MG63 (cell line): ENCODE results near the gene NDUFS3. TPM values are rescaled to one million over a fixed set of nuclear protein-coding genes. Genes with fewer than 3 reads are reported as not detected.
A peak's percentile ranks its signal among the peaks of the same experiment; 100 is the strongest.

Experiments
- DNase-seq: peaks from one replicate; pipeline ENCODE4 v3.0.0-alpha.2; 2020
- H3K27me3 ChIP-seq: fragments of 250-450 bp; sonication (Bioruptor Pico); 2 replicates; pipeline ENCODE4 v1.5.1; 2020; ENCODE audit warnings: mild to moderate bottlenecking, moderate library complexity
- H3K36me3 ChIP-seq: fragments of 250-450 bp; sonication (Bioruptor Pico); 2 replicates; pipeline ENCODE4 v1.5.1; 2020; ENCODE audit warnings: mild to moderate bottlenecking, moderate library complexity
- H3K4me3 ChIP-seq: fragments of 250-450 bp; sonication (Bioruptor Pico); 2 replicates; pipeline ENCODE4 v1.5.1; 2020; ENCODE audit warnings: mild to moderate bottlenecking, moderate library complexity
- H3K9me3 ChIP-seq: fragments of 250-450 bp; sonication (Bioruptor Pico); 2 replicates; pipeline ENCODE4 v1.5.1; 2020; ENCODE audit warnings: mild to moderate bottlenecking, moderate library complexity
- total RNA-seq: library from RNA; depleted of rRNA; stranded (reverse); fragments of >200 nt; shearing (Covaris generic); gene quantifications from 2 replicates; pipeline ENCODE4 v1.2.3, GENCODE V29; 2014; ENCODE audit warnings: low replicate concordance; rRNA removed

The NDUFS3 gene
- total RNA-seq, 1 experiment from 2014 or later, result 109 TPM

- Histone ChIP-seq H3K36me3 (no peaks in the 10 kb centered on the region), H3K4me3 (no peak overlapping the region), H3K9me3 (no peaks in the 10 kb centered on the region), H3K27me3 (no peaks in the 10 kb centered on the region; the same call in 1 of the 2 replicates)
- DNase-seq, result no peak
Observed at GRCh38 chr11:47599902-47600301, 21.0 kb downstream of the NDUFS3 start.

- Histone ChIP-seq H3K9me3 (no peaks in the 10 kb centered on the region), H3K36me3 (no peaks in the 10 kb centered on the region), H3K27me3 (no peaks in the 10 kb centered on the region), H3K4me3 (no peak overlapping the region)
- no peak for DNase-seq
Observed at GRCh38 chr11:47603295-47603694, 24.4 kb downstream of the NDUFS3 start.

GRCh38 chr11:47605921-47606320 is 27.0 kb downstream of the NDUFS3 start:
- no peak overlapping the region for H3K4me3 ChIP-seq
- no peaks in the 10 kb centered on the region for H3K9me3 ChIP-seq
- no peak for DNase-seq
- H3K27me3 ChIP-seq, result no peaks in the 10 kb centered on the region
- H3K36me3 ChIP-seq, result no peaks in the 10 kb centered on the region

- H3K27me3 ChIP-seq, result no peaks in the 10 kb centered on the region
- no peaks in the 10 kb centered on the region for H3K36me3 ChIP-seq
- no peak overlapping the region for H3K4me3 ChIP-seq
- no peak for DNase-seq
- no peaks in the 10 kb centered on the region for H3K9me3 ChIP-seq
Observed at GRCh38 chr11:47606731-47607130, 27.9 kb downstream of the NDUFS3 start.

GRCh38 chr11:47607380-47607779 is 28.5 kb downstream of the NDUFS3 start:
- Histone ChIP-seq H3K4me3 (no peak overlapping the region), H3K36me3 (no peaks in the 10 kb centered on the region), H3K27me3 (no peaks in the 10 kb centered on the region), H3K9me3 (no peaks in the 10 kb centered on the region)
- peak; percentile 94 for DNase-seq

- Histone ChIP-seq H3K27me3 (no peaks in the 10 kb centered on the region), H3K36me3 (no peaks in the 10 kb centered on the region), H3K9me3 (no peaks in the 10 kb centered on the region), H3K4me3 (no peak overlapping the region)
- DNase-seq, result no peak
Observed at GRCh38 chr11:47609675-47610074, 30.8 kb downstream of the NDUFS3 start.

GRCh38 chr11:47611348-47611794 is 32.5 kb downstream of the NDUFS3 start:
- H3K36me3 ChIP-seq, result peaks cover 4% of the 10 kb centered on the region; the same call in 1 of the 2 replicates
- H3K4me3 ChIP-seq, result no peak overlapping the region
- H3K27me3 ChIP-seq, result no peaks in the 10 kb centered on the region
- H3K9me3 ChIP-seq, result no peaks in the 10 kb centered on the region
- no peak for DNase-seq

GRCh38 chr11:47615249-47615648 is 36.4 kb downstream of the NDUFS3 start:
- H3K9me3 ChIP-seq, result no peaks in the 10 kb centered on the region
- H3K36me3 ChIP-seq, result peaks cover 35% of the 10 kb centered on the region
- H3K27me3 ChIP-seq, result no peaks in the 10 kb centered on the region
- no peak for DNase-seq
- no peak overlapping the region for H3K4me3 ChIP-seq

- Histone ChIP-seq H3K36me3 (peaks cover 41% of the 10 kb centered on the region), H3K4me3 (no peak overlapping the region), H3K27me3 (no peaks in the 10 kb centered on the region), H3K9me3 (no peaks in the 10 kb centered on the region)
- DNase-seq, result peak; percentile 39
Observed at GRCh38 chr11:47616726-47617416, 38.0 kb downstream of the NDUFS3 start.

GRCh38 chr11:47617417-47617809 is 38.5 kb downstream of the NDUFS3 start:
- no peaks in the 10 kb centered on the region for H3K9me3 ChIP-seq
- H3K36me3 ChIP-seq, result peaks cover 45% of the 10 kb centered on the region
- no peak for DNase-seq

GRCh38 chr11:47620836-47621378 is 42.0 kb downstream of the NDUFS3 start:
- DNase-seq, result no peak
- Histone ChIP-seq H3K36me3 (peaks cover 60% of the 10 kb centered on the region), H3K9me3 (no peaks in the 10 kb centered on the region), H3K4me3 (no peak overlapping the region), H3K27me3 (no peaks in the 10 kb centered on the region)

More at GRCh38 chr11:47617417-47617809, 38.5 kb downstream of the NDUFS3 start:
- Histone ChIP-seq H3K27me3 (no peaks in the 10 kb centered on the region), H3K4me3 (no peak overlapping the region)

- Histone ChIP-seq H3K27me3 (no peaks in the 10 kb centered on the region), H3K9me3 (no peaks in the 10 kb centered on the region), H3K36me3 (peaks cover 60% of the 10 kb centered on the region), H3K4me3 (no peak overlapping the region)
- DNase-seq, result no peak
Observed at GRCh38 chr11:47626234-47626633, 47.4 kb downstream of the NDUFS3 start.

GRCh38 chr11:47628026-47628425 is 49.2 kb downstream of the NDUFS3 start:
- no peak for DNase-seq
- Histone ChIP-seq H3K4me3 (no peak overlapping the region), H3K9me3 (no peaks in the 10 kb centered on the region), H3K27me3 (no peaks in the 10 kb centered on the region), H3K36me3 (peaks cover 63% of the 10 kb centered on the region)

- DNase-seq, result no peak
Observed at GRCh38 chr11:47631473-47631872, 52.6 kb downstream of the NDUFS3 start.

More at GRCh38 chr11:47631473-47631872, 52.6 kb downstream of the NDUFS3 start:
- no peaks in the 10 kb centered on the region for H3K27me3 ChIP-seq
- H3K4me3 ChIP-seq, result no peak overlapping the region
- H3K9me3 ChIP-seq, result no peaks in the 10 kb centered on the region
- peaks cover 75% of the 10 kb centered on the region for H3K36me3 ChIP-seq

Other genes with a start within 250 kb of the NDUFS3 start
- not detected in 2 replicates for gene MYBPC3, start 226.4 kb upstream of the NDUFS3 start, total RNA-seq
- not detected in 2 replicates for gene SPI1, start 200.5 kb upstream of the NDUFS3 start, total RNA-seq
- 34.0 and 51.1 TPM in 2 replicates for gene SLC39A13, start 170.5 kb upstream of the NDUFS3 start, total RNA-seq
- gene PSMC3, start 152.6 kb upstream of the NDUFS3 start, total RNA-seq, result 147 and 165 TPM in 2 replicates
- gene RAPSN, start 129.9 kb upstream of the NDUFS3 start, total RNA-seq, result 0.16 TPM in 1 of 2 replicates, not detected in the other
- 69.3 and 86.9 TPM in 2 replicates for gene CELF1, start 25.9 kb upstream of the NDUFS3 start, total RNA-seq
- gene PTPMT1, start 13.5 kb upstream of the NDUFS3 start, total RNA-seq, result 24.4 and 86.0 TPM in 2 replicates
- 30.9 and 37.1 TPM in 2 replicates for gene KBTBD4, start 104 bp upstream of the NDUFS3 start, total RNA-seq
- gene FAM180B, start 7.6 kb downstream of the NDUFS3 start, total RNA-seq, result not detected in 2 replicates
- not detected in 2 replicates for gene C1QTNF4, start 15.3 kb downstream of the NDUFS3 start, total RNA-seq
- gene MTCH2, start 63.5 kb downstream of the NDUFS3 start, total RNA-seq, result 24.3 and 43.0 TPM in 2 replicates
- gene AGBL2, start 136.3 kb downstream of the NDUFS3 start, total RNA-seq, result not detected in 2 replicates
- gene FNBP4, start 188.3 kb downstream of the NDUFS3 start, total RNA-seq, result 36.8 and 45.1 TPM in 2 replicates